ENCODE measurements around the gene HPCAL4.

The HPCAL4 gene

DNA sequence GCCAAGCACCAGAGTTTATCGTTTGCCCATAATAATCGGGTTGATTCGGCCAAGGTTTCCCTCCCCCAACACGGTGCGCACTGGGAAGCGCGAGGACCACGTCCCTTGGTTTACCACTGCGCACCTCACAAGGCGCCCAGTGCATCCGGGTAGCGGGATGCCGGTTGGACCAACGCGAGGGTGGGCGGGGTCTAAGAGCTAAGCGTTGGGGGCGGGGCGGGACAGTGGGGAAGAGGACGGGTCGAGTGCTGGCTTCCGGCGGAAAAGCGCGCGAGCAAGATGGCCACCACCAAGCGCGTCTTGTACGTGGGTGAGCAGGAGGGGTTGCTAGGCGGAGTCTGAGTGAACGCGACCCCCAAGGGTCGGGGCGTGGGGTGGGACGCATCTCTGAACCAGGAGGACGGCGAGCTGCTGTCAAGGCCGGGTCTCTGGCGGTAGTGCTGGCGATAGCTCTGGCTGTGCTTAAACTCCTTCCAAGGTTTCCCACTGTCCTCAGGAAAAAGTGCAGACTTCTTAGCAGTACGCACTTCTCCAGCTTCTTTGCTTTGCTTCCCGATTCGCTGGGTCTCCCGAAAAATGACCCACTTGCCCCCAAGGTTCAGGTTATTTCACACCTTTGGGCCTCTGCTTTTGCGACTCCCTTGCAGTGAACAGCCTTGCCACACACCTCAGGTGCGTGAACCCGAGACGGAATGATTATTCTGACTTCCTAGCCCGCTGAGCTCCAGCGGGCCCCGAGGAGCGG lies 47.6 kb upstream of the HPCAL4 start, which contains the start of gene PPIE (continued):
- 0 out of 2 replicates have a peak, but pooled peaks have one; percentile 54 for TF ChIP-seq ZNF2 (tag by site-specific recombination; IDR thresholded peaks at IDR 0.05)
- TF ChIP-seq ZNF175 (tag by site-specific recombination; IDR thresholded peaks at IDR 0.05) = no peak
- no peak for TF ChIP-seq ZNF23 (tag by site-specific recombination; IDR thresholded peaks at IDR 0.05; ENCODE audit: borderline replicate concordance)
- TF ChIP-seq ZNF132 (tag by site-specific recombination; IDR thresholded peaks at IDR 0.05; ENCODE audit: borderline replicate concordance) = no peak
- TF ChIP-seq, protein P1, sequence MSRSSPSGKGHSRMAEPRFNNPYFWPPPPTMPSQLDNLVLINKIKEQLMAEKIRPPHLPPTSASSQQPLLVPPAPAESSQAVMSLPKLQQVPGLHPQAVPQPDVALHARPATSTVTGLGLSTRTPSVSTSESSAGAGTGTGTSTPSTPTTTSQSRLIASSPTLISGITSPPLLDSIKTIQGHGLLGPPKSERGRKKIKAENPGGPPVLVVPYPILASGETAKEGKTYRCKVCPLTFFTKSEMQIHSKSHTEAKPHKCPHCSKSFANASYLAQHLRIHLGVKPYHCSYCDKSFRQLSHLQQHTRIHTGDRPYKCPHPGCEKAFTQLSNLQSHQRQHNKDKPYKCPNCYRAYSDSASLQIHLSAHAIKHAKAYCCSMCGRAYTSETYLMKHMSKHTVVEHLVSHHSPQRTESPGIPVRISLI (tag by site-specific recombination; IDR thresholded peaks at IDR 0.05) = no peak
- no peak for TF ChIP-seq ZNF169 (tag by site-specific recombination; IDR thresholded peaks at IDR 0.05)
- TF ChIP-seq KLF7 (tag by site-specific recombination; IDR thresholded peaks at IDR 0.05; ENCODE audit: borderline replicate concordance) = no peak
- TF ChIP-seq ZNF548 (tag by site-specific recombination; IDR thresholded peaks at IDR 0.05) = no peak
- no peak for TF ChIP-seq ZNF138 (tag by site-specific recombination; IDR thresholded peaks at IDR 0.05; ENCODE audit: borderline replicate concordance)
- no peak for TF ChIP-seq ZFP69B (tag by site-specific recombination; IDR thresholded peaks at IDR 0.05)
- TF ChIP-seq, protein P2, sequence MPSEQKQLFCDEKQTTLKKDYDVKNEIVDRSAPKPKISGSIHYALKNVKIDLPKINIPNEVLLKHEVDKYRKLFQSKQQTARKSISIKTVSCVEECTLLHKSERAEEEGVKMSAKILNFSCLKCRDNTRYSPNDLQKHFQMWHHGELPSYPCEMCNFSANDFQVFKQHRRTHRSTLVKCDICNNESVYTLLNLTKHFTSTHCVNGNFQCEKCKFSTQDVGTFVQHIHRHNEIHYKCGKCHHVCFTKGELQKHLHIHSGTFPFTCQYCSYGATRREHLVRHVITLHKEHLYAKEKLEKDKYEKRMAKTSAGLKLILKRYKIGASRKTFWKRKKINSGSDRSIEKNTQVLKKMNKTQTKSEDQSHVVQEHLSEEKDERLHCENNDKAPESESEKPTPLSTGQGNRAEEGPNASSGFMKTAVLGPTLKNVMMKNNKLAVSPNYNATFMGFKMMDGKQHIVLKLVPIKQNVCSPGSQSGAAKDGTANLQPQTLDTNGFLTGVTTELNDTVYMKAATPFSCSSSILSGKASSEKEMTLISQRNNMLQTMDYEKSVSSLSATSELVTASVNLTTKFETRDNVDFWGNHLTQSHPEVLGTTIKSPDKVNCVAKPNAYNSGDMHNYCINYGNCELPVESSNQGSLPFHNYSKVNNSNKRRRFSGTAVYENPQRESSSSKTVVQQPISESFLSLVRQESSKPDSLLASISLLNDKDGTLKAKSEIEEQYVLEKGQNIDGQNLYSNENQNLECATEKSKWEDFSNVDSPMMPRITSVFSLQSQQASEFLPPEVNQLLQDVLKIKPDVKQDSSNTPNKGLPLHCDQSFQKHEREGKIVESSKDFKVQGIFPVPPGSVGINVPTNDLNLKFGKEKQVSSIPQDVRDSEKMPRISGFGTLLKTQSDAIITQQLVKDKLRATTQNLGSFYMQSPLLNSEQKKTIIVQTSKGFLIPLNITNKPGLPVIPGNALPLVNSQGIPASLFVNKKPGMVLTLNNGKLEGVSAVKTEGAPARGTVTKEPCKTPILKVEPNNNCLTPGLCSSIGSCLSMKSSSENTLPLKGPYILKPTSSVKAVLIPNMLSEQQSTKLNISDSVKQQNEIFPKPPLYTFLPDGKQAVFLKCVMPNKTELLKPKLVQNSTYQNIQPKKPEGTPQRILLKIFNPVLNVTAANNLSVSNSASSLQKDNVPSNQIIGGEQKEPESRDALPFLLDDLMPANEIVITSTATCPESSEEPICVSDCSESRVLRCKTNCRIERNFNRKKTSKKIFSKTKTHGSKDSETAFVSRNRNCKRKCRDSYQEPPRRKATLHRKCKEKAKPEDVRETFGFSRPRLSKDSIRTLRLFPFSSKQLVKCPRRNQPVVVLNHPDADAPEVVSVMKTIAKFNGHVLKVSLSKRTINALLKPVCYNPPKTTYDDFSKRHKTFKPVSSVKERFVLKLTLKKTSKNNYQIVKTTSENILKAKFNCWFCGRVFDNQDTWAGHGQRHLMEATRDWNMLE (tag by site-specific recombination; conservative IDR thresholded peaks at IDR 0.05; ENCODE audit: low read depth) = peak; percentile 71
- TF ChIP-seq ZNF513 (tag by site-specific recombination; IDR thresholded peaks at IDR 0.05) = no peak
- TF ChIP-seq ZNF544 (tag by site-specific recombination; IDR thresholded peaks at IDR 0.05) = no peak
- TF ChIP-seq ZNF76 (tag by site-specific recombination; IDR thresholded peaks at IDR 0.05; ENCODE audit: borderline replicate concordance, low read depth) = peak; percentile 62; the same call in 1 of the 2 replicates
- TF ChIP-seq ZNF48 (tag by site-specific recombination; IDR thresholded peaks at IDR 0.05) = no peak
- TF ChIP-seq, protein P3, sequence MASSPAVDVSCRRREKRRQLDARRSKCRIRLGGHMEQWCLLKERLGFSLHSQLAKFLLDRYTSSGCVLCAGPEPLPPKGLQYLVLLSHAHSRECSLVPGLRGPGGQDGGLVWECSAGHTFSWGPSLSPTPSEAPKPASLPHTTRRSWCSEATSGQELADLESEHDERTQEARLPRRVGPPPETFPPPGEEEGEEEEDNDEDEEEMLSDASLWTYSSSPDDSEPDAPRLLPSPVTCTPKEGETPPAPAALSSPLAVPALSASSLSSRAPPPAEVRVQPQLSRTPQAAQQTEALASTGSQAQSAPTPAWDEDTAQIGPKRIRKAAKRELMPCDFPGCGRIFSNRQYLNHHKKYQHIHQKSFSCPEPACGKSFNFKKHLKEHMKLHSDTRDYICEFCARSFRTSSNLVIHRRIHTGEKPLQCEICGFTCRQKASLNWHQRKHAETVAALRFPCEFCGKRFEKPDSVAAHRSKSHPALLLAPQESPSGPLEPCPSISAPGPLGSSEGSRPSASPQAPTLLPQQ (tag by site-specific recombination; IDR thresholded peaks at IDR 0.05) = peak; percentile 41; the same call in 1 of the 2 replicates

Data from HEK293 (cell line).